Mucosa of descending colon (tissue), 3 donors: ENCODE measurements around the gene KRTAP4-6. TPM values are rescaled to one million over a fixed set of nuclear protein-coding genes. Genes with fewer than 3 reads are reported as not detected.
"Not testable (repeated sequence)": the region's sequence is repeated elsewhere in the genome, so short reads cannot be mapped to it uniquely, and the experiment has no call there.

Source experiments
- ATAC-seq: fragments of 200-7000 bp; cut with Tn5 transposase; one replicate; pipeline ENCODE4 v1.9.1; 2020; ENCODE audit warnings: mild to moderate bottlenecking, moderate library complexity
- DNase-seq, 3 donors: peaks; one replicate each; pipeline ENCODE4 v3.0.0-alpha.2; 2020
- H3K36me3 ChIP-seq: fragments of 200-600 bp; one replicate; pipeline ENCODE4 v1.8.0; 2021; ENCODE audit warnings: low read depth, mild to moderate bottlenecking
- H3K4me1 ChIP-seq: fragments of 200-600 bp; one replicate; pipeline ENCODE4 v1.8.0; 2021; ENCODE audit warnings: low read depth, mild to moderate bottlenecking
- H3K4me3 ChIP-seq: fragments of 200-600 bp; one replicate; pipeline ENCODE4 v1.8.0; 2021; ENCODE audit warnings: mild to moderate bottlenecking
- H3K9me3 ChIP-seq: fragments of 200-600 bp; one replicate; pipeline ENCODE4 v1.8.0; 2021; ENCODE audit warnings: mild to moderate bottlenecking
- CTCF ChIP-seq: fragments of 200-600 bp; IDR thresholded peaks from one replicate; pipeline ENCODE4 v1.8.0; 2022; ENCODE audit warnings: antibody characterized with exemption, mild to moderate bottlenecking
- intact Hi-C, 2 donors: fragments of 100-400 bp; cut with DNase I in 1 of 2; cut with micrococcal nuclease in 1 of 2; formaldehyde crosslinking; loops; one replicate each; pipeline versions ENCODE4 v1.11.0 to v1.11.1; 2022; cut with DNase I, micrococcal nuclease
- total RNA-seq, 3 donors: library from RNA; stranded (reverse); fragmentation: NEBNext Ultra II Directional in 2 of 3; extraction: Animal tissue kit (Norgen Biotek cat#: 25700) in 2 of 3; gene quantifications; one replicate each; pipeline versions ENCODE4 v1.2.1 to v1.2.4, GENCODE V29; 2021 to 2023
- donor health status: DM: no; HTN: no; CAD: no; lungs with moderate emphysema.
- donor health status: DM: no; HTN: no; CAD: no.
- donor health status: DM: no; HTN: yes; CAD: no.

KRTAP4-6 gene
- total RNA-seq, 3 donors from 2014 or later, result not detected

DNA sequence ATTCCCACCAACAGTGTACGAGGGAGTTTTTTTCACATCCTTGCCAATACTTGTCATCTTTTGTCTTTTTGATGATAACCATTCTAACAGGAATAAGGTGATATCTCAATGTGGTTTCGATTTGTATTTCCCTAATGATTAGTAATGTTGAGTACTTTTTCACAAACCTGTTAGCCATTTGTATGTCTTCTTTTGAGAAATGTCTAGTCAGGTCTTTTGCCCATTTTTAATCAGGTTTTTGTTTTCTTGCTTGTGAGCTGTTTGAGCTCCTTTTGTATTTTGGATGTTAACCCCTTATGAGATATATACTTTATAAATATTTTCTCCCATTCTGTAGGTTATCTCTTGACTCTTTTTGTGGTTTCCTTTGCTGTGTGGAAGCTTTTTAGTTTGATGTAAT lies 11.2 kb upstream of the KRTAP4-6 start:
- intact Hi-C loops, result no loop called here
- Histone ChIP-seq H3K4me3 (no peak overlapping the region), H3K4me1 (no peaks in the 10 kb centered on the region), H3K36me3 (no peaks in the 10 kb centered on the region), H3K9me3 (no peaks in the 10 kb centered on the region)
- ATAC-seq (no peak), DNase-seq (no peak)
- TF ChIP-seq CTCF, result no peak

DNA sequence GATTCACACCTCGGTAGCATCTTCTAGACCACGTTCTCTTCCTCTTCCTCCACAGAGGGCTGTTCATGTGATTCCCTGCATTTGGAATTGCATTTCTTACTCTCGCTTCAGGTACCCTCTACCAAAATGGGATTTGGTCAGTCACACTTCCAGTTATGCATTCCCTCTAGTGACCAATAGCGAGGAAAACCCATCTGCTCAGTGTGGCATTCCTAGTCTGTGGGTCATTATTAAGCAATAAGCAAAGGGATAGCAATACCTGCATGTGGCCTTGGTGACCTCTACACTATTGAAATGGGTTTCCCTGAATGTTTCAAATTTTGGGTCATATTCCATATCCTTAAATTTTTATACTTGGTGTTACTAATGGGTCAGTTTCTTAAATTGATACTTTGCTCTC lies 9.7 kb upstream of the KRTAP4-6 start:
- no peak overlapping the region for H3K4me3 ChIP-seq
- no peaks in the 10 kb centered on the region for H3K9me3 ChIP-seq
- ATAC-seq, result no peak
- H3K4me1 ChIP-seq, result no peaks in the 10 kb centered on the region
- DNase-seq, result no peak
- H3K36me3 ChIP-seq, result no peaks in the 10 kb centered on the region
- intact Hi-C loops, result no loop called here
- no peak for TF ChIP-seq CTCF

- Histone ChIP-seq H3K4me3 (no peak within 1 kb of the TSS), H3K9me3 (no peaks in the 10 kb centered on the region), H3K36me3 (no peaks in the 10 kb centered on the region), H3K4me1 (no peaks in the 10 kb centered on the region)
- intact Hi-C loops, result no loop called here
- ATAC-seq (no peak), DNase-seq (no peak)
- TF ChIP-seq CTCF, result no peak
These were observed 9.3 kb upstream of the KRTAP4-6 start, which contains the start of gene KRTAP4-5 for GRCh38 chr17:41149652-41149985. Gene KRTAP4-5 (minus strand): TSS chr17:41149825. CDS start chr17:41149767, 58 bp downstream.

GRCh38 chr17:41148971-41149651 lies 8.8 kb upstream of the KRTAP4-6 start:
- DNase-seq, intact Hi-C loops, H3K4me1 ChIP-seq, H3K4me3 ChIP-seq, H3K9me3 ChIP-seq, ATAC-seq, H3K36me3 ChIP-seq: not testable (repeated sequence)

GRCh38 chr17:41147531-41148204 lies 7.3 kb upstream of the KRTAP4-6 start:
- Histone ChIP-seq H3K4me3 (no peak overlapping the region), H3K4me1 (no peaks in the 10 kb centered on the region), H3K36me3 (no peaks in the 10 kb centered on the region), H3K9me3 (peaks cover 10% of the 10 kb centered on the region)
- intact Hi-C loops, result no loop called here
- DNase-seq (no peak), ATAC-seq (no peak)
- TF ChIP-seq CTCF, result no peak

DNA sequence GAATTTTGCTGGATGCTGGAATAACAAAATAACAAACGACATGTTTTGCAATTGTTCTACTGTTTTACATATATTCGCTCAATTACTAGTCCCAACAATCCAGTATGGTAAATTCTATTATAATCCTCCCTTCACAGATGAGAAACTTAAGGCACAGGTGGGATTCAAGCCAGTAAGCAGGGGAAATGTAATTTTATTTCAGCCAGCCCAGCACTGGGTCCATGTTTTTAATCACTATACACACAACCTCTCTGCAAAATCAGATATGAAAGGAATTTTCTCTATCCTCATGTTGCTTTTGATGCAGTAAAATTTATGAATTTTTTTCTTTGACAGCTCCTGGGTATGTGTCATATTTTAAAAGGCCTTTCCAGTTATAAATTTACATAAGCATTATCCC lies 4.9 kb upstream of the KRTAP4-6 start:
- ATAC-seq, result no peak
- Histone ChIP-seq H3K9me3 (peaks cover 10% of the 10 kb centered on the region), H3K36me3 (no peaks in the 10 kb centered on the region), H3K4me1 (no peaks in the 10 kb centered on the region), H3K4me3 (no peak overlapping the region)
- TF ChIP-seq CTCF, result no peak
- DNase-seq, result no peak
- intact Hi-C loops, result no loop called here
